BLaER1 treated with 17β-estradiol and CSF1 and Interleukin-3, amounts not matched to agents 10 nM and 100 nM (cell line): Measurements from ENCODE around the gene UCP3.

Experiments used
- H3K27ac ChIP-seq, 11 experiments: shearing (Covaris generic); formaldehyde crosslinking; 2 replicates each; pipeline ENCODE4 v1.8.1; 2022
- H3K27me3 ChIP-seq, 11 experiments: shearing (Covaris generic); formaldehyde crosslinking; 2 replicates each; pipeline ENCODE4 v1.8.1; 2022
- H3K36me3 ChIP-seq, 11 experiments: shearing (Covaris generic); formaldehyde crosslinking; 2 replicates each; pipeline ENCODE4 v1.8.1; 2022
- H3K4me1 ChIP-seq, 10 experiments: shearing (Covaris generic); formaldehyde crosslinking; 2 replicates each; pipeline ENCODE4 v1.8.1; 2022
- H3K4me2 ChIP-seq, 11 experiments: shearing (Covaris generic); formaldehyde crosslinking; 2 replicates each; pipeline ENCODE4 v1.8.1; 2022
- H3K4me3 ChIP-seq, 10 experiments: shearing (Covaris generic); formaldehyde crosslinking; 2 replicates each; pipeline ENCODE4 v1.8.1; 2022
- H3K9ac ChIP-seq, 11 experiments: shearing (Covaris generic); formaldehyde crosslinking; 2 replicates each; pipeline ENCODE4 v1.8.1; 2022
- H3K9me3 ChIP-seq, 11 experiments: shearing (Covaris generic); formaldehyde crosslinking; replicated peaks in 1 of 11; 2 replicates each; pipeline ENCODE4 v1.8.1; 2022
- H4K20me1 ChIP-seq, 11 experiments: shearing (Covaris generic); formaldehyde crosslinking; 2 replicates each; pipeline ENCODE4 v1.8.1; 2022
- Cebpa-rat ChIP-seq, 11 experiments: shearing (Covaris generic); IDR thresholded peaks; 2 replicates each; pipeline ENCODE4 v1.8.1; 2022

Gene UCP3

DNA sequence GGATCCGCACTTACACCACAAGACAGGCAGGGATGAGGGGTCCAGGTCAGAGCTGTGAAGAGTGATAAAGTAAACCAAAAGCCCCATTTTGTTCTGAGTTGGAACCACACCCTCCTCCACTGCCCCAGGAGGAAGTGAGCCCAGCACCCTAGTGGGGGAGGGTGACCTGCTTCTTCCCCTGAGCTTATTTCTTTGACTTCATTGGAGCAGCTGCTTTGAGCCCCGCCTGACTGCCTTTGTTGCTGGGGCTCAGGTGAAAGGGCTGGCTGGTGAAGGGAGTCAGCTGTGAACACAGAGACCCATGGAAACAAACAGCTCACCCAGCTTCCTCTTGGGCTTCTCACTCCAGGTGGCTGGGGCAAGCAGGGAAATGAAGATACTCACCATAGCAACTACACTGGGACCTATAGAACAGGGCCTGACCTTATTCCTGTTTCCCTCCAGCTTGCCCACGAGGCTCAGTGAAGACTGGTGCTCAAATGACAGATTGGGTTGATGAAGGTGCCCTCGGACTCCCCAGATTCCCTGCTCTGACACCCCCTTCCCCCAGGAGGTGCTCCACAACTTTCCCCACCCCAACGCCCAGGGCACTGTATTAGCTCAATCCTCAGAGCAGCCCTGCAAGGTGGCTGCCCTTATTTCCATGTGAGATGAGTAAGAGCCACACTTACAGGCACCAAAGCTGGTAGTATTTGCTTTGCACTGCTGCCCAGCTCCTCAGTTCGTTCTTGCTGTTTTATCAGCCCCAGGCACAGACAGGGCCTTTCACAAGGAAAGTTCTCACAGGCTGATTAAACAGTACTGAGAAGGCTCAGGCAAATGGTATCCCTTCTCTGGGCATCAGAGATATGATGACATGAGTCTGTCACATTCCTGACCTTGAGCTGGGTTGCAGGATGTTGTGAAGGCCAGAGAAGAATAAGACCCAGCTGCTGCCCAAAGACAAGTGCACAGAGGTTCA is 28.6 kb downstream of the UCP3 start:
- Histone ChIP-seq H3K4me1 (peaks cover 50 to 80% (median 64%) of the 10 kb centered on the region in 10 experiments), H3K4me3 (peak overlapping the region; percentile 75 to 96 (median 85); a peak in 19 of 20 replicates), H3K9ac (peak overlapping the region; percentile 86 to 97 (median 91)), H3K9me3 (no peaks in the 10 kb centered on the region), H3K36me3 (peaks cover 45 to 68% (median 59%) of the 10 kb centered on the region in 11 experiments), H3K27me3 (no peaks in the 10 kb centered on the region), H4K20me1 (peaks cover 0 to 73% (median 13%) of the 10 kb centered on the region in 11 experiments; a peak in 12 of 22 replicates), H3K27ac (peak overlapping the region; percentile 34 to 98 (median 92); a peak in 21 of 22 replicates), H3K4me2 (peak overlapping the region; percentile 91 to 100 (median 98))
- no peak for TF ChIP-seq Cebpa-rat (IDR thresholded peaks at IDR 0.05)

DNA sequence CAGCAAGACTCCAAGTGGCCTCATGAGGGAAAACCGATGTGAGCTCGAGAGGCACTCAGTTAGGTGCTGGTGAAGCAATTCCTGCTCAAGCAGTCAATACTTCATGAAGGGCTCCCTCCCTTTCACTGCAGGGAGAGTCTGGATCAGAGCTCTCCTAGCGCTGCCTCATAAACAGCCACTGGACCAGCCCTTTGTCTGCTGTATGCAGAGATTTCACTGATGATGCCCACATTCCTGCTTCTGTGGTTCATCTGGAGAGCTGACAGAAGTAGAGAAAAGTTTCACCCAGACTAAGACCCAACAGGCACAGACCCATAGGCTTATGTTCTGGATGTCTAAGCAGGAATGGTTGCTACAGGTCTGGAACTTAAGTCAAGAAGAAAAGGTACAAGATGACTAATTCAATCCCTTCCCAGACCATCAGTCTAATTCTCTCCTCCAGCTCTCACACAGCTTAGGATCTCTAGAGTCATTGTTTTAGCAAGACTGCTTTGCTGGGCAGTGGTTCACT is 30.3 kb downstream of the UCP3 start:
- Histone ChIP-seq H4K20me1 (peaks cover 0 to 89% (median 24%) of the 10 kb centered on the region in 11 experiments; a peak in 13 of 22 replicates), H3K4me1 (peaks cover 53 to 83% (median 69%) of the 10 kb centered on the region in 10 experiments), H3K9ac (peak overlapping the region in 2 of 11 experiments; percentile 96 to 97; a peak in 5 of 22 replicates), H3K27ac (peak overlapping the region; percentile 34 to 98 (median 92); a peak in 14 of 22 replicates), H3K4me2 (peak overlapping the region; percentile 91 to 100 (median 98); a peak in 21 of 22 replicates), H3K27me3 (no peaks in the 10 kb centered on the region), H3K9me3 (no peaks in the 10 kb centered on the region), H3K4me3 (peak overlapping the region in 3 of 10 experiments; percentile 89 to 96 (median 96); a peak in 4 of 20 replicates), H3K36me3 (peaks cover 58 to 84% (median 73%) of the 10 kb centered on the region in 11 experiments)
- no peak for TF ChIP-seq Cebpa-rat (IDR thresholded peaks at IDR 0.05)

DNA sequence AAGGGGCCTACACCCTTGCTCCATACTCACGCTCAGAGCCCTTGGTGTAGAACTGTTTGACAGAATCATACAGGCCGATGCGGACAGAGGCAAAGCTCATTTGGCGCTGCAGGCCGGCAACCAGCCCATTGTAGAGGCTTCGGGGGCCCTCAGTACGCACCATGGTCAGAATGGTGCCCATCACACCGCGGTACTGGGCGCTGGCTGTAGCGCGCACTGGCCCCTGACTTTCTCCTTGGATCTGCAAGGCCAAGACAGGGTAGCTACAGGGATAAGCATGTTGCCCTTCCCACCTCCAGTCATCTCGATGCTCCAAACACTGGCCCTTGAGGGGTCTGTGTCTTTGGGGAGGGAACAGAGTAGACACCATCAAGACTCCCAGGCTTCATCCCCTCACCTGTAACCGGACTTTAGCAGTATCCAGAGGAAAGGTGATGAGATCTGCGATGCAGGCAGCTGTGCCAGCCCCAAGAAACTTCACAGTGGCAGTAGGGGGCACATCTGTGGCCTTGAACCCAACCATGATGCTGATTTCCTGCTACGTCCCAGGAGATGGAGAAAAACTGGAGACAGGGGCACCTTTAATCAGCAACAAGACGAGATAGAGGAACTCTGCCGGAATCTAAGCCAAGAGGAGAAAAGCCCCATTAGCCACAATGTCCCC is 30.9 kb downstream of the UCP3 start:
- Histone ChIP-seq H4K20me1 (peaks cover 0 to 96% (median 24%) of the 10 kb centered on the region in 11 experiments; a peak in 13 of 22 replicates), H3K9me3 (no peaks in the 10 kb centered on the region), H3K9ac (peak overlapping the region in 2 of 11 experiments; percentile 96 to 97; a peak in 4 of 22 replicates), H3K4me1 (peaks cover 51 to 86% (median 71%) of the 10 kb centered on the region in 10 experiments), H3K27ac (peak overlapping the region in 7 of 11 experiments; percentile 88 to 98 (median 92); a peak in 8 of 22 replicates), H3K27me3 (no peaks in the 10 kb centered on the region), H3K4me2 (peak overlapping the region; percentile 91 to 100 (median 98); a peak in 8 of 22 replicates), H3K36me3 (peaks cover 60 to 90% (median 78%) of the 10 kb centered on the region in 11 experiments), H3K4me3 (peak overlapping the region in 2 of 10 experiments; percentile 96; a peak in 4 of 20 replicates)
- no peak for TF ChIP-seq Cebpa-rat (IDR thresholded peaks at IDR 0.05)

DNA sequence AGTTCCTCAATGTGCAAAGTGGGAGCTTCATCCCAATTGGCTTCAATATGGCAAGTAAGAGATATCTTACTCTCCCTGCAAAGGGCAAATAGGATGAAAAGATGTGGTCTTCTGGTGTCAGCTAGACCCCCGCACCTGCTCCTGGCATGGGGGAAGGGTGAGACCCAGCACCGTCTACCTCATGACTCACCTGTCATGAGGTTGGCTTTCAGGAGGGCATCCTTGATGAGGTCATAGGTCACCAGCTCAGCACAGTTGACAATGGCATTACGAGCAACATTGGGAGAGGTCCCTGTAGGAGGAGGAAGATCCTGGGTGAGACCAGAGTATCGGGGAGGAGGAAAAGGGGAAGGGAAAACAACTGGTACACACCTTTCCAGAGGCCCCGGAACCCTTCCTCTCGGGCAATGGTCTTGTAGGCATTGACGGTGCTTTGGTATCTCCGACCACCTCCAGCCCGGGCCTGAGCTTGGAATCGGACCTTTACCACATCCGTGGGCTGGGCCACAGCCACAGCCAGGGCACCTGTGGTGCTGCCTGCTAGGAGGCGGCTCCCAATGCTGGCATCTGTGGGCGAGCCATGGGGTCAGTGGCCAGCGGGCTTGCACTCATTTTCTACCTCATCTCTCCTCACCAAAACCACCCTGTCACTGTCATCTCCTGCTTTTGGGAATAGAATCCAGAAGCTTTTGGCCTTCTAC is 32.3 kb downstream of the UCP3 start:
- peak overlapping the region in 1 of 10 experiments; percentile 96; a peak in 1 of 20 replicates for H3K4me3 ChIP-seq
- no peaks in the 10 kb centered on the region for H3K27me3 ChIP-seq
- no peak for TF ChIP-seq Cebpa-rat (IDR thresholded peaks at IDR 0.05)
- peak overlapping the region in 4 of 11 experiments; percentile 28 to 100 (median 99); a peak in 7 of 22 replicates for H3K4me2 ChIP-seq
- no peaks in the 10 kb centered on the region for H3K9me3 ChIP-seq
- H4K20me1 ChIP-seq: peaks cover 0 to 100% (median 24%) of the 10 kb centered on the region in 11 experiments; a peak in 13 of 22 replicates
- H3K36me3 ChIP-seq: peaks cover 64 to 91% (median 78%) of the 10 kb centered on the region in 11 experiments
- no peak overlapping the region for H3K27ac ChIP-seq
- H3K9ac ChIP-seq: peak overlapping the region in 1 of 11 experiments; percentile 96; a peak in 2 of 22 replicates
- H3K4me1 ChIP-seq: peaks cover 49 to 91% (median 70%) of the 10 kb centered on the region in 10 experiments

DNA sequence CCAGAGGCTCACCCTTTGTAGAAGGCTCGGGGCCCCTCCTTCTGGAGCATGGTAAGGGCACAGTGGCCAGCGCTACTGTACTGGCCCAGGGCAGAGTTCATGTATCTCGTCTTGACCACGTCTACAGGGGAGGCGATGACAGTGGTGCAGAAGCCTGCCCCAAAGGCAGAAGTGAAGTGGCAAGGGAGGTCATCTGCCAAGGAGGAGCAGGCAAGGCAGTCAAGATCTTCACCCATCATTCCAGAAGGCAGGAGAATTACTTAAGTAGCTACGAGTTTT is 33.5 kb downstream of the UCP3 start:
- Histone ChIP-seq H3K9ac (peak overlapping the region in 2 of 11 experiments; percentile 47 to 57; a peak in 1 of 22 replicates), H3K9me3 (no peaks in the 10 kb centered on the region), H3K27me3 (no peaks in the 10 kb centered on the region), H3K4me2 (peak overlapping the region in 9 of 11 experiments; percentile 19 to 100 (median 69); a peak in 14 of 22 replicates), H3K4me1 (peaks cover 37 to 82% (median 59%) of the 10 kb centered on the region in 10 experiments), H4K20me1 (peaks cover 0 to 100% (median 16%) of the 10 kb centered on the region in 11 experiments; a peak in 13 of 22 replicates), H3K36me3 (peaks cover 62 to 80% (median 68%) of the 10 kb centered on the region in 11 experiments), H3K4me3 (no peak overlapping the region; a peak in 1 of 20 replicates), H3K27ac (peak overlapping the region in 1 of 11 experiments; percentile 32; a peak in 1 of 22 replicates)
- TF ChIP-seq Cebpa-rat (IDR thresholded peaks at IDR 0.05): no peak

DNA sequence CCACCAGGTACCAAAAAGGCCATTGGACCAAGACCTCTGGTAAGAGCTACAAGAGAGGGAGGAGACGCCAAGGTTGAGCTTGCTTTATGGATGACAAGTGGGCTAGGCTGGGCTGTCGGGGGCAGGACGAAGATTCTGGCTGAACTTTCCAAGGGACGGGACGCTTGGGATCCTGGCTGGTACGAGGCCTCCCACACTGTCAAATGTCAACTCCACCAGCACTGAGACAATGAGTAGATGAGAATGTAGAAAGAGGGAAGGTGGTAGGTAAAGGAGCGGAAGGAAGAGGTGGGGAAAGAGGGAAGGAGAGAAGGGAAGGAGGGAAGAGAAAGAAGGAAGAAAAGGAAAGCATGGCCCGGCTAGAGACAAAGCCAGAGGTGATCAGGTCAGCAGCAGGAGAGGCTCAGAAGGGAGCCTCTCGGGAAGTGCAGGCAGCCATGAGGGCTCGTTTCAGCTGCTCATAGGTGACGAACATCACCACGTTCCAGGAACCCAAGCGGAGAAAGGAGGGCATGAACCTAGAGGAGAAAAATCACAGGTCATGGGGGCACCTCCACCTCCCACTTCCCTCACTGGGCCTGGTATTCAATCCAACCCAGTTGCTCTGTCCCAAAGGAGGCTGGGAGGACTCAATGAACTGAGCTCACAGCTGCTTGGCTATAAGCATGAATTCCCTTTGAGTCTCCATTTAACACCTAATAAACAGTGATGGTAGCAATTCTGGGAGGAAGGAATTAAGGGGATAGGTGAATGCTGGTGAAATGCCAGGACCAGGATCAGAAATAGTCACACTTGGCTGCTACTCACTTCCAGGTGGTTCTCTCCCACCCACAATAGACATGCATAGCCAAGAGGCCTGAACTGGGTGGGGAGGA is 34.0 kb downstream of the UCP3 start:
- Histone ChIP-seq H3K9me3 (no peaks in the 10 kb centered on the region), H4K20me1 (peaks cover 0 to 95% (median 16%) of the 10 kb centered on the region in 11 experiments; a peak in 11 of 22 replicates), H3K4me3 (no peak overlapping the region; a peak in 1 of 20 replicates), H3K4me2 (peak overlapping the region; percentile 36 to 100 (median 64)), H3K36me3 (peaks cover 58 to 79% (median 66%) of the 10 kb centered on the region in 11 experiments), H3K9ac (peak overlapping the region in 2 of 11 experiments; percentile 47 to 57; a peak in 4 of 22 replicates), H3K4me1 (peaks cover 32 to 82% (median 53%) of the 10 kb centered on the region in 10 experiments), H3K27me3 (no peaks in the 10 kb centered on the region), H3K27ac (peak overlapping the region in 7 of 11 experiments; percentile 25 to 42 (median 32); a peak in 9 of 22 replicates)
- TF ChIP-seq Cebpa-rat (IDR thresholded peaks at IDR 0.05): no peak
